ENCODE data around the gene POR. TPM values are rescaled to one million over a fixed set of nuclear protein-coding genes. Genes with fewer than 3 reads are reported as not detected.

Gene POR
- total and polyA plus RNA-seq, 2 of the 13 experiments (the other 11 are each of a cell fraction or from before 2014, with no cell fraction given) = 145 to 266 TPM

- WGBS (ENCODE audit: low lambda C conversion rate) = 100% methylated on average over 9 of the region's 29 CpGs
- intact Hi-C loops (cut with micrococcal nuclease; ENCODE audit: unreplicated experiment) (no loop called here), in situ Hi-C loops (cut with HindIII; ENCODE audit: extremely low pct_ligation_motif_present, low pct_unique_long_range_greater_than_20kb) (no loop called here)
- DNase-seq (ENCODE audit: low spot score) (no peak), FAIRE-seq (no peak), ATAC-seq (no peak)
- H3K9ac ChIP-seq (ENCODE audit: insufficient read depth, low read depth, low read length) = no peak overlapping the region
- H3K79me2 ChIP-seq (ENCODE audit: insufficient read depth, low read length) = peaks cover 5% of the 10 kb centered on the region
- ChIA-PET POLR2A (no interaction called here), CTCF (ENCODE audit: low intra/inter-chr PET ratio, low total read pairs) (no interaction called here)
- peak; percentile 35 for TF ChIP-seq RBM22 (optimal IDR thresholded peaks at IDR 0.05; ENCODE audit: low read length)
- TF ChIP-seq NR0B2 (CRISPR knock-in tag; IDR thresholded peaks at IDR 0.05) = no peak
- TF ChIP-seq ZNF232 (CRISPR knock-in tag; IDR thresholded peaks at IDR 0.05; ENCODE audit: borderline replicate concordance) = no peak
- TF ChIP-seq ZNF326 (CRISPR knock-in tag; IDR thresholded peaks at IDR 0.05; ENCODE audit: borderline replicate concordance) = no peak
- TF ChIP-seq HHEX (CRISPR knock-in tag; IDR thresholded peaks at IDR 0.05) = no peak
- no peak for TF ChIP-seq MNT (IDR thresholded peaks at IDR 0.05)
- TF ChIP-seq, protein P1, sequence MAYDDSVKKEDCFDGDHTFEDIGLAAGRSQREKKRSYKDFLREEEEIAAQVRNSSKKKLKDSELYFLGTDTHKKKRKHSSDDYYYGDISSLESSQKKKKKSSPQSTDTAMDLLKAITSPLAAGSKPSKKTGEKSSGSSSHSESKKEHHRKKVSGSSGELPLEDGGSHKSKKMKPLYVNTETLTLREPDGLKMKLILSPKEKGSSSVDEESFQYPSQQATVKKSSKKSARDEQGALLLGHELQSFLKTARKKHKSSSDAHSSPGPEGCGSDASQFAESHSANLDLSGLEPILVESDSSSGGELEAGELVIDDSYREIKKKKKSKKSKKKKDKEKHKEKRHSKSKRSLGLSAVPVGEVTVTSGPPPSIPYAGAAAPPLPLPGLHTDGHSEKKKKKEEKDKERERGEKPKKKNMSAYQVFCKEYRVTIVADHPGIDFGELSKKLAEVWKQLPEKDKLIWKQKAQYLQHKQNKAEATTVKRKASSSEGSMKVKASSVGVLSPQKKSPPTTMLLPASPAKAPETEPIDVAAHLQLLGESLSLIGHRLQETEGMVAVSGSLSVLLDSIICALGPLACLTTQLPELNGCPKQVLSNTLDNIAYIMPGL (CRISPR knock-in tag; IDR thresholded peaks at IDR 0.05; ENCODE audit: borderline replicate concordance in 1 of 2, low read depth in 1 of 2) = no peak
- TF ChIP-seq EED (CRISPR knock-in tag; IDR thresholded peaks at IDR 0.05) = 0 out of 2 replicates have a peak, but pooled peaks have one; percentile 18
- no peak for TF ChIP-seq ZNF383 (CRISPR knock-in tag; IDR thresholded peaks at IDR 0.05; ENCODE audit: borderline replicate concordance)
- TF ChIP-seq POLR2A (IDR thresholded peaks at IDR 0.05; ENCODE audit: insufficient read depth in 1 of 2, low read depth in 2 of 2, low read length in 2 of 2) = peak in 1 of 2 experiments; percentile 48; a peak in 2 of 4 replicates
- TF ChIP-seq DDIT3 (CRISPR knock-in tag; IDR thresholded peaks at IDR 0.05) = no peak
- TF ChIP-seq AGO2 (optimal IDR thresholded peaks at IDR 0.05; ENCODE audit: low read depth, low read length) = no peak
- peaks cover 48 to 91% of the 10 kb centered on the region in 2 experiments for H3K36me3 ChIP-seq (replicated peaks in 1 of 2; ENCODE audit: control insufficient read depth in 1 of 2, insufficient read depth in 2 of 2, low read length in 2 of 2)
- no peak overlapping the region for H3K4me2 ChIP-seq (ENCODE audit: low read depth, low read length)
- BruUV-seq (replicated peaks) = no TSS peak
- H3K4me1 ChIP-seq (ENCODE audit: insufficient read depth, low read length) = no peaks in the 10 kb centered on the region; the same call in 1 of the 2 replicates
- H4K20me1 ChIP-seq (ENCODE audit: insufficient read depth, low read length) = peaks cover 6% of the 10 kb centered on the region
- no peak overlapping the region for H3K27ac ChIP-seq (ENCODE audit: extremely low read length, insufficient read depth, low read length)
- no peak overlapping the region for H3K4me3 ChIP-seq (replicated peaks in 1 of 3; ENCODE audit: insufficient read depth in 1 of 3, low read depth in 2 of 3, low read length in 3 of 3)
- no peaks in the 10 kb centered on the region for H3K9me3 ChIP-seq (ENCODE audit: low read length)
- no peaks in the 10 kb centered on the region for H3K27me3 ChIP-seq (ENCODE audit: control insufficient read depth in 1 of 2, insufficient read depth in 2 of 2, low read length in 2 of 2)
- H2AFZ ChIP-seq (ENCODE audit: low read length) = no peak overlapping the region
These were observed 65.7 kb downstream of the POR start for GRCh38 chr7:75980430-75981202.
